Left lung (tissue), 10 donors: ENCODE measurements around the gene COL26A1. TPM values are rescaled to one million over a fixed set of nuclear protein-coding genes. Genes with fewer than 3 reads are reported as not detected.
"Not testable (repeated sequence)": the region's sequence is repeated elsewhere in the genome, so short reads cannot be mapped to it uniquely, and the experiment has no call there.

Experiments used
- ATAC-seq: fragments of 200-7000 bp; cut with Tn5 transposase; one replicate; pipeline ENCODE4 v1.9.1; 2020; ENCODE audit warnings: moderate library complexity
- DNase-seq, 4 donors: peaks; one replicate each; pipeline ENCODE4 v3.0.0-alpha.2; 2013 to 2020
- H3K27ac ChIP-seq, 2 donors: fragments of 200-600 bp; sonication (generic) in 1 of 2; one replicate each; pipeline versions ENCODE4 v1.5.0 to v1.8.0; 2020 to 2021
- H3K27me3 ChIP-seq, 2 donors: fragments of 200-600 bp; sonication (generic) in 1 of 2; one replicate each; pipeline versions ENCODE4 v1.5.0 to v1.8.0; 2020 to 2021
- H3K36me3 ChIP-seq, 2 donors: fragments of 200-600 bp; sonication (generic) in 1 of 2; one replicate each; pipeline versions ENCODE4 v1.5.0 to v1.8.0; 2020 to 2021
- H3K4me1 ChIP-seq, 2 donors: fragments of 200-600 bp; one replicate each; pipeline ENCODE4 v1.8.0; 2021
- H3K4me3 ChIP-seq, 2 donors: fragments of 200-600 bp; sonication (generic) in 1 of 2; one replicate each; pipeline versions ENCODE4 v1.5.0 to v1.8.0; 2020 to 2021; ENCODE audit warnings: mild to moderate bottlenecking in 1 of 2
- H3K9me3 ChIP-seq, 2 donors: fragments of 200-600 bp; sonication (generic) in 1 of 2; one replicate each; pipeline versions ENCODE4 v1.5.0 to v1.8.0; 2020 to 2021
- CTCF ChIP-seq, 2 donors: fragments of 200-600 bp; sonication (generic) in 1 of 2; IDR thresholded peaks; one replicate each; pipeline versions ENCODE4 v1.5.0 to v1.8.0; 2021; ENCODE audit warnings: antibody characterized with exemption in 2 of 2
- intact Hi-C, 2 donors: fragments of 100-400 bp; cut with DNase I; formaldehyde crosslinking; loops; one replicate each; pipeline versions ENCODE4 v1.11.2 to v1.14.2; 2022
- polyA plus RNA-seq, 6 donors: library from polyadenylated mRNA; unstranded; fragments of 120-200 nt; gene quantifications; one replicate each; pipeline ENCODE4 v1.2.1, GENCODE V29; 2013; ENCODE audit not compliant: insufficient read length in 6 of 6
- total RNA-seq, 2 donors: library from RNA; stranded (reverse); fragmentation: NEBNext Ultra II Directional; extraction: Animal tissue kit (Norgen Biotek cat#: 25700); gene quantifications; one replicate each; pipeline ENCODE4 v1.2.1, GENCODE V29; 2021
- donor health status: DM: no; HTN: yes; CAD: no.
- donor health status: DM: no; HTN: no; CAD: no.

The COL26A1 gene
- total and polyA plus RNA-seq, 8 donors: 0.76 to 7.7 (median 7.1) TPM; not detected in 1

- Histone ChIP-seq H3K27me3 (no peaks in the 10 kb centered on the region), H3K27ac (no peak overlapping the region), H3K36me3 (no peaks in the 10 kb centered on the region), H3K9me3 (no peaks in the 10 kb centered on the region), H3K4me1 (no peaks in the 10 kb centered on the region), H3K4me3 (no peak overlapping the region)
- no peak for TF ChIP-seq CTCF (IDR thresholded peaks at IDR 0.05)
- intact Hi-C loops: no loop called here
- DNase-seq (no peak), ATAC-seq (no peak)
Observed at GRCh38 chr7:101470668-101471487, 108.2 kb downstream of the COL26A1 start.

- Histone ChIP-seq H3K4me3 (no peak overlapping the region), H3K4me1 (no peaks in the 10 kb centered on the region), H3K27ac (no peak overlapping the region), H3K9me3 (peaks cover 0 to 9% of the 10 kb centered on the region in 2 donors), H3K36me3 (no peaks in the 10 kb centered on the region), H3K27me3 (no peaks in the 10 kb centered on the region)
- intact Hi-C loops: no loop called here
- no peak for DNase-seq
- ATAC-seq: no peak
- no peak for TF ChIP-seq CTCF (IDR thresholded peaks at IDR 0.05)
Observed at GRCh38 chr7:101474178-101474577, 111.5 kb downstream of the COL26A1 start.

- peaks cover 0 to 21% of the 10 kb centered on the region in 2 donors for H3K9me3 ChIP-seq
- H3K27ac ChIP-seq, DNase-seq, ATAC-seq, H3K27me3 ChIP-seq, H3K36me3 ChIP-seq, H3K4me1 ChIP-seq, intact Hi-C loops, H3K4me3 ChIP-seq: not testable (repeated sequence)
Observed at GRCh38 chr7:101475691-101476090, 113.0 kb downstream of the COL26A1 start.

- H3K4me1 ChIP-seq: no peaks in the 10 kb centered on the region
- ATAC-seq (no peak), DNase-seq (no peak)
- intact Hi-C loops: no loop called here
- no peaks in the 10 kb centered on the region for H3K27me3 ChIP-seq
- no peak for TF ChIP-seq CTCF (IDR thresholded peaks at IDR 0.05)
- no peaks in the 10 kb centered on the region for H3K36me3 ChIP-seq
- H3K4me3 ChIP-seq: no peak overlapping the region
- H3K27ac ChIP-seq: no peak overlapping the region
- peaks cover 0 to 21% of the 10 kb centered on the region in 2 donors for H3K9me3 ChIP-seq
Observed at GRCh38 chr7:101479217-101479616, 116.5 kb downstream of the COL26A1 start.

GRCh38 chr7:101486056-101486432 lies 123.4 kb downstream of the COL26A1 start:
- H3K9me3 ChIP-seq, intact Hi-C loops, H3K4me1 ChIP-seq, ATAC-seq, H3K36me3 ChIP-seq, DNase-seq, H3K4me3 ChIP-seq, H3K27ac ChIP-seq: not testable (repeated sequence)
- peaks cover 0 to 10% of the 10 kb centered on the region in 2 donors for H3K27me3 ChIP-seq

GRCh38 chr7:101486433-101487104 lies 123.9 kb downstream of the COL26A1 start:
- ATAC-seq (no peak), DNase-seq (no peak)
- H3K9me3 ChIP-seq: no peaks in the 10 kb centered on the region
- no peak for TF ChIP-seq CTCF (IDR thresholded peaks at IDR 0.05)
- H3K36me3 ChIP-seq: no peaks in the 10 kb centered on the region
- peaks cover 0 to 10% of the 10 kb centered on the region in 2 donors for H3K27me3 ChIP-seq
- no peaks in the 10 kb centered on the region for H3K4me1 ChIP-seq
- no peak overlapping the region for H3K4me3 ChIP-seq
- no peak overlapping the region for H3K27ac ChIP-seq
- intact Hi-C loops: no loop called here
